Caco-2 (cell line): ENCODE measurements around the gene NLGN1. TPM values are rescaled to one million over a fixed set of nuclear protein-coding genes. Genes with fewer than 3 reads are reported as not detected.

Experiments
- BruUV-seq: library from RNA; stranded (reverse); fragments of 400-500 nt; replicated peaks from 2 replicates; lab custom pipeline; 2021; lab: Mats Ljungman, UMichigan
- CTCF ChIA-PET: fragments of 300-600 bp; sonication (Branson Sonifier 250); formaldehyde crosslinking; loops from one replicate; lab custom pipeline; 2022; ENCODE audit warnings: antibody characterized with exemption; lab: Charles Lee
- POLR2A ChIA-PET: fragments of 300-600 bp; sonication (Branson Sonifier 250); formaldehyde crosslinking; loops from one replicate; lab custom pipeline; 2022; ENCODE audit warnings: antibody characterized with exemption; lab: Charles Lee
- DNase-seq, 2 experiments: peaks; one replicate each; pipeline versions ENCODE4 v3.0.0 to v3.0.0-alpha.2; 2020 to 2022
- H3K27me3 ChIP-seq: replicated peaks from 2 replicates; pipeline ENCODE4 v1.6.0; 2011; ENCODE audit warnings: low read length; ENCODE audit not compliant: control insufficient read depth, insufficient read depth
- H3K36me3 ChIP-seq: 2 replicates; pipeline ENCODE4 v1.5.1; 2011; ENCODE audit warnings: low read length; ENCODE audit not compliant: control insufficient read depth, insufficient read depth
- H3K4me1 ChIP-seq: fragments of 250-450 bp; sonication (Bioruptor Pico); 2 replicates; pipeline ENCODE4 v1.5.1; 2020; ENCODE audit warnings: mild to moderate bottlenecking
- H3K4me3 ChIP-seq: 2 replicates; pipeline ENCODE4 v1.5.1; 2011; ENCODE audit warnings: low read depth, mild to moderate bottlenecking, control low read depth, low read length
- H3K9me3 ChIP-seq: fragments of 250-450 bp; sonication (Bioruptor Pico); 2 replicates; pipeline ENCODE4 v1.5.1; 2020; ENCODE audit warnings: mild to moderate bottlenecking, moderate library complexity
- H3K27ac Mint-ChIP-seq: one replicate; pipeline ENCODE4 v1.8.0; 2022; ENCODE audit warnings: mixed read lengths; ENCODE audit not compliant: unreplicated experiment
- H3K27me3 Mint-ChIP-seq: one replicate; pipeline ENCODE4 v1.8.0; 2022; ENCODE audit warnings: mixed read lengths; ENCODE audit not compliant: insufficient read depth, unreplicated experiment
- H3K36me3 Mint-ChIP-seq: one replicate; pipeline ENCODE4 v1.8.0; 2022; ENCODE audit warnings: mild to moderate bottlenecking, mixed read lengths; ENCODE audit not compliant: insufficient read depth, unreplicated experiment
- H3K4me1 Mint-ChIP-seq: one replicate; pipeline ENCODE4 v1.8.0; 2022; ENCODE audit warnings: low read depth, mixed read lengths; ENCODE audit not compliant: unreplicated experiment
- H3K4me3 Mint-ChIP-seq: one replicate; pipeline ENCODE4 v1.8.0; 2022; ENCODE audit warnings: mild to moderate bottlenecking, moderate library complexity, mixed read lengths; ENCODE audit not compliant: unreplicated experiment
- H3K9me3 Mint-ChIP-seq: one replicate; pipeline ENCODE4 v1.8.0; 2022; ENCODE audit warnings: mixed read lengths; ENCODE audit not compliant: unreplicated experiment
- CTCF ChIP-seq, 2 experiments: fragments of 200-600 bp in 1 of 2; IDR thresholded peaks; 1 replicate in 1 of 2; 2 replicates in 1 of 2; pipeline versions ENCODE4 v1.5.1 to v1.8.0; 2011 to 2022; ENCODE audit warnings: antibody characterized with exemption in 1 of 2, control low read depth in 1 of 2, inconsistent platforms in 1 of 2, low read depth in 1 of 2, low read length in 1 of 2, mild to moderate bottlenecking in 1 of 2, moderate library complexity in 1 of 2; ENCODE audit not compliant: insufficient read depth in 1 of 2, severe bottlenecking in 1 of 2, unreplicated experiment in 1 of 2
- intact Hi-C: fragments of 100-400 bp; cut with micrococcal nuclease; formaldehyde crosslinking; loops from one replicate; pipeline ENCODE4 v1.10.0; 2022; ENCODE audit not compliant: unreplicated experiment
- total RNA-seq: library from RNA; stranded (reverse); gene quantifications from 2 replicates; pipeline ENCODE4 v1.2.3, GENCODE V29; 2022

Gene NLGN1
- total RNA-seq, 1 experiment from 2014 or later: not detected

- no peaks in the 10 kb centered on the region for H3K36me3 ChIP-seq
- ChIA-PET POLR2A (no interaction called here), CTCF (no interaction called here)
- no TSS peak for BruUV-seq
- DNase-seq: no peak
- no peaks in the 10 kb centered on the region for H3K4me1 ChIP-seq
- intact Hi-C loops: no loop called here
- TF ChIP-seq CTCF (IDR thresholded peaks at IDR 0.05; ENCODE audit: insufficient read depth in 1 of 2, low read depth in 1 of 2, low read length in 1 of 2, severe bottlenecking in 1 of 2, unreplicated experiment in 1 of 2): no peak
- Mint-ChIP-seq H3K27me3 (no peaks in the 10 kb centered on the region), H3K36me3 (no peaks in the 10 kb centered on the region), H3K9me3 (no peaks in the 10 kb centered on the region), H3K4me3 (no peak overlapping the region), H3K27ac (no peak overlapping the region), H3K4me1 (no peaks in the 10 kb centered on the region)
- no peak overlapping the region for H3K4me3 ChIP-seq
- H3K27me3 ChIP-seq: no peaks in the 10 kb centered on the region
- no peaks in the 10 kb centered on the region for H3K9me3 ChIP-seq
Observed at GRCh38 chr3:174268061-174268460, 870.5 kb downstream of the NLGN1 start.

GRCh38 chr3:174268586-174268985 is 871.0 kb downstream of the NLGN1 start:
- POLR2A ChIA-PET: no interaction called here
- CTCF ChIA-PET: no interaction called here
- no peaks in the 10 kb centered on the region for H3K4me1 ChIP-seq
- H3K9me3 ChIP-seq: no peaks in the 10 kb centered on the region
- Mint-ChIP-seq H3K27ac (no peak overlapping the region), H3K9me3 (no peaks in the 10 kb centered on the region), H3K4me1 (no peaks in the 10 kb centered on the region), H3K27me3 (no peaks in the 10 kb centered on the region), H3K4me3 (no peak overlapping the region), H3K36me3 (no peaks in the 10 kb centered on the region)
- intact Hi-C loops: no loop called here
- H3K36me3 ChIP-seq: no peaks in the 10 kb centered on the region
- BruUV-seq: no TSS peak
- DNase-seq: no peak
- H3K4me3 ChIP-seq: no peak overlapping the region
- no peak for TF ChIP-seq CTCF (IDR thresholded peaks at IDR 0.05; ENCODE audit: insufficient read depth in 1 of 2, low read depth in 1 of 2, low read length in 1 of 2, severe bottlenecking in 1 of 2, unreplicated experiment in 1 of 2)
- H3K27me3 ChIP-seq: no peaks in the 10 kb centered on the region

GRCh38 chr3:174270841-174271240 is 873.3 kb downstream of the NLGN1 start:
- Histone ChIP-seq H3K27me3 (no peaks in the 10 kb centered on the region), H3K4me1 (peaks cover 15% of the 10 kb centered on the region; the same call in 1 of the 2 replicates), H3K9me3 (no peaks in the 10 kb centered on the region), H3K36me3 (no peaks in the 10 kb centered on the region), H3K4me3 (no peak overlapping the region)
- ChIA-PET POLR2A (no interaction called here), CTCF (no interaction called here)
- H3K9me3 Mint-ChIP-seq: peaks cover 10% of the 10 kb centered on the region
- no peak for TF ChIP-seq CTCF (IDR thresholded peaks at IDR 0.05; ENCODE audit: insufficient read depth in 1 of 2, low read depth in 1 of 2, low read length in 1 of 2, severe bottlenecking in 1 of 2, unreplicated experiment in 1 of 2)
- H3K36me3 Mint-ChIP-seq: no peaks in the 10 kb centered on the region
- no TSS peak for BruUV-seq
- DNase-seq: no peak
- no peaks in the 10 kb centered on the region for H3K27me3 Mint-ChIP-seq
- intact Hi-C loops: no loop called here
- no peak overlapping the region for H3K27ac Mint-ChIP-seq
- H3K4me3 Mint-ChIP-seq: no peak overlapping the region
- peaks cover 11% of the 10 kb centered on the region for H3K4me1 Mint-ChIP-seq
